Umbilical cord (tissue), 2 donors: ENCODE results near the gene UBL4A. TPM values are rescaled to one million over a fixed set of nuclear protein-coding genes. Genes with fewer than 3 reads are reported as not detected.

Experiments
- DNase-seq: peaks from one replicate; pipeline ENCODE4 v3.0.0-alpha.2; 2015; ENCODE audit warnings: low spot score
- total RNA-seq: library from RNA; depleted of rRNA; stranded (reverse); fragments of >200 nt; gene quantifications from one replicate; pipeline ENCODE4 v1.2.3, GENCODE V29; 2014; ENCODE audit warnings: low replicate concordance; ENCODE audit not compliant: insufficient read depth

Gene UBL4A
- total RNA-seq, 1 donor from 2014 or later = 15.2 TPM

DNA sequence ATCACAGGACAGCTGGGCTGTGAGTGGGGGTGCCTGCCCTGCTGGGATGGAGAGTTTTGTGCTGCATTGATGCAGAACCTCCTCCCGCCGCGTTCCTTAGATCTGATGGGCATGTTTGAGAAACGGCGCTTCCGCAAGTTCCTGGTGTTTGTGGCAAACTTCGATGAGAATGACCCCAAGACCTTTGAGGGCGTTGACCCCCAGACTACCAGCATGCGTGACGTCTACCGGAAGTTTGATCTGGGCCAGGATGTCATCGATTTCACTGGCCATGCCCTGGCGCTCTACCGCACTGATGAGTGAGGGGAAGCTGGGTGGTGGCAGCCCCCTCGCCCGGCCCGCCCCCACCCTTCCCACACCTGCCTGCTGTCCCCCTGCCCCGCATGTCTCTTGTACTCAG, 46.6 kb downstream of the UBL4A start:
- DNase-seq = no peak

DNA sequence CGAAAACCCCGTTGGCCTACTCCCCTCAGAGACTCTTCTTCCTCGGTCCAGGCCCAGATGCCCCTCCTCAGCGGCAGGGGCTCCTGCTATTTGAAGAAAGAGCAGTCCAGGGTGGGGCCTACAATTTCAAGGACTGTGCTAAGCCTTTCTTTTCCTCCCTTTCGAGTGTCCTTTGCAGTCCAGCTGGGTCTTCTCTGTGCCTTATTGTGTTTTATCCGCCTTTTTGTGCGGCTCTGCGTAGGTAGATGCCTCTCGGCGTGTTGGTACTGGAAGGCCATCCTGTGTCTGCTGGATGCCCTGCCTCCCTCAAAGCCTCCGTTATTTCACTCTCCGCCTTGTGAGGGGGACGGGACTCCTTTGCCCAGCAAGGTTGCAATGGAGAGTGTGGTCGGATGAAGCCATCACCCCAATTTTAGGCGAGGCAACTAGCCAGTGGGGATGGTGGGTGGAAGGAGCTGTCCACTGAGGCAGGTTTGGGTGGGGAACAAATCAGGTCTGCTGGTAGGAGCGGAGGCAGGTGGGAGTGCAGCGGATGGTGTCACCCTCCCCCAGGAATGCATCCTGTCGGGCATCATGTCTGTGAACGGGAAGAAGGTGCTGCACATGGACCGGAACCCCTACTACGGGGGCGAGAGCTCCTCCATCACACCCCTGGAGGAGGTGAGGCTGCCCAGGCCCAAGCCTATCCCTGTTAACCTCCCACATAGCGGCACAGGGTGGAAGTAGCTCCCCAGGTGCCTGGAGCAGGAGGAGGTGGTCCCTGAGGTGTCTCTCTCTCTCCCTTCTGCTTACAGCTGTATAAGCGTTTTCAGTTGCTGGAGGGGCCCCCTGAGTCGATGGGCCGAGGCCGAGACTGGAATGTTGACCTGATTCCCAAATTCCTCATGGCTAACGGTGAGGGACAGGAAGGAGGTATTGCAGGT, 48.2 kb downstream of the UBL4A start:
- peak; percentile 33 for DNase-seq

DNA sequence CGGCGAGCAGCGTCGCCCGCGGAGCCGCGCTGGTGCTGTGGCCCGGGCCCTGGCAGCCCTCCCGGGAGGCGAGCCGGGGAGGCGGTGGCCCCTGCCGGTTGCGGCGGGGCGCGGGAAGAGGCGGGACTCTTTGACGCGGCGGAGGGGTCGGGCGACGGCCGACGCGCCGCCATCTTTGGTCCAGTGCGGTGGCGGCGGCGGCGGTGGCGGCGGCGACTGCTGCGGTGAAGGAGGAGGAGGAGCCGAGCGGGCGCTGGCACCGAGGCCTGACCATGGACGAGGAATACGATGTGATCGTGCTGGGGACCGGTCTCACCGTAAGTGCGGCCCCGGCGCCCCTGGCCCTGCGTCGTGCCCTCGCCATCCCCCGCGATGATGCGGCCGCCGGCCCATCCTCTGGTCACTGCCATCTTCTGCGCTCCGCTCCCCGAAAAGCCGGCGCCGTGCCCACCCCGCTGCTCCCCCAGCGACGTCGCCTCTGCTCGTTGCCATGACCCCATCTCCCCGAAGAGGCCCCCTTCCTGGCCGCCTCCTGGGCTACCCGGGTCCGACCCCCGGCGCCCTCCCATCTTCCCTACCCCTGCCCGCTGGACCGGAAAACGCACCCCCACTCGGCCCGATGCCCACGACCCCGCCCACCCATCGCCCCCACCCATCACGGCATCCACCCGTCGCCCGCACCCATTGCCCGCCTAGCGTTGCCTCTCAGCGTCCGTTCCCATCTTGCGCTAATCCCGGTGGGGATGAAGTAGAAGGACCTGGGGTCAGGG, 49.2 kb downstream of the UBL4A start, which contains the start of gene GDI1:
GDI1 (plus strand) TSS at position 172 of the 770 bp plus-strand sequence; CDS start at position 273, 101 bp downstream.
- peak; percentile 44 for DNase-seq

DNA sequence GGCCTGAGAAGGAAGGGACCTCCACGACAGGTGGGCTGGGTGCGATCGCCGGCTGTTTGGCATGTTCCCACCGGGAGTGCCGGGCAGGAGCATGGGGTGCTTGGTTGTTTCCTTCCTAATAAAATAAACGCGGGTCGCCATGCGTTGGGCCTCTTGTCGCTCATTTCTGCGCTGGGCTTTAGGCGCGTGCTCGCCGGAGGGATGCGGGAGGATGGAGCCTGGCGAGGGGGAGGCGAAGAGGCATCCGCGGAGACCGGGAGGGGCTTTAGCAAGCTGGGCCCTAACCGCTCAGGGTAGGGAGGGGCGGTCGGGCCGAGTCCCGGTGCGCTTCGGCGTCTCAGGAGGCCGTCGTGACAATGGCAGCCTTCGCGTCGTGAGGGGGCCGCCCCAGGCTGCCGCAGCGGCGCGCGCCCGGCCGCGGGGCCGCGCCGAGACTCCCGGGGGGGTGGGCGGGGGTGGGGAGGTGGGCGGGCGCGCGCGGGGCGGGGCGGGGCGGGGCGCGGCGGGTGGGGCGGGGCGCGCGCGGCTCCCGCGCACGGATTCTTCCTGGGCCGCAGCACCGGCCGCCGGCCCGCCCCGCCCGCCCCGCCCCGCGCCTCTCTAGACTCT, 49.9 kb downstream of the UBL4A start:
- no peak for DNase-seq

DNA sequence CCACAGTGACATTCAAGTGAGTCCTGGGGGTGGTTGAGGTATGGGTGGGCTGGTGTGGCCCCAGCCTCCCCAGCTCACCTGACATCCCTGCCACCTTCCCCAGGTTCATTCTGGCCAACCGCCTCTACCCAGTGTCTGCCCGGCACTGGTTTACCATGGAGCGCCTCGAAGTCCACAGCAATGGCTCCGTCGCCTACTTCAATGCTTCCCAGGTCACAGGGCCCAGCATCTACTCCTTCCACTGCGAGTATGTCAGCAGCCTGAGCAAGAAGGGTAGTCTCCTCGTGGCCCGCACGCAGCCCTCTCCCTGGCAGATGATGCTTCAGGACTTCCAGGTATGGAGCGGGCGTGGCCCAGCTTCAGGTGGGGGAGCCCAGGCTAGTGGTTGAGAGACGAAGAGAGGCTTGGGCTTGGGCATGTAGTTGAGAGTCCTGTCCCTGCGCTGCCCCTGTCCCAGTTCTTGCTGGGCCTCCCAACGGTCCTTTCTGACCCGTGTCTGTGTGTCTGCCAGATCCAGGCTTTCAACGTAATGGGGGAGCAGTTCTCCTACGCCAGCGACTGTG, 51.2 kb downstream of the UBL4A start:
- no peak for DNase-seq

DNA sequence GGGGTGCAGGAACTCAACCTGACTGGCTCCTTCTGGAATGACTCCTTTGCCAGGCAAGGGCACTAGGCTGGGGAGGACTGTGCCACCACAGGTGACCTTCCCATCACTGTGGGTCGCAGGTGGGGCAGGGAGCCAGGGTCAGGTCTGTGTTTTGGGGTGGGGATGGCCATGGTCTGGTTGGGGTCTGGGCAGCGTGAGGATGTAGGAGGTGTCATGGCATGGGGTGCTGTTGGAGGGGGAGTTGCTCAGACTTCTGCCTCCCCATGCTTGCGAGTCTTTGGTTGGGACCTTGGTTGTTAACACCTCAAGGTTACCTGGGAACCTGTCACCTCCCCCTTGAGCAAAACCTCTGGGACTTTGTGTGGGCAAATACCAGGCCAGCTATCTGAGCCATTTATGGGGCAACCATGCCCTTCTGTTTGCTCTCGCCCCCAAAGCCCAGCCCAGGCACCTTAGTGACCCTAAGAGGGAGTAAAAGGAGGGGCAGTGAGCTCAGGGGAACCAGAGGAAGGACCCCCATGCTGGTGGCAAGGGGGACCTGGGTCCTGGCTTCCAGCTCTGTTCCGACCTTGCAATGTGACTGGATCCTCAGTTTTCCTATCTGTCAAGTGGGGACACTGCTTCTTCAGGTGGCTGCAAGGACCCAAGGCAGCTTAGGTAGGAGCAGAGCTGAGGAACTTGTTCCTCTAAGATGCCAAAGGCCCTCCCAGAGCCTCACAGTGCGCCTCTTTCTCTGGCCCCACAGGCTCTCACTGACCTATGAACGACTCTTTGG, 51.8 kb downstream of the UBL4A start:
- DNase-seq = no peak

Other genes with a start within 250 kb of the UBL4A start
- not detected for gene OPN1MW3, start 229.0 kb downstream of the UBL4A start, total RNA-seq
- not detected for gene TEX28, start 191.5 kb downstream of the UBL4A start, total RNA-seq
- gene TKTL1, start 190.8 kb downstream of the UBL4A start, total RNA-seq = 22.4 TPM
- gene FLNA, start 112.0 kb downstream of the UBL4A start, total RNA-seq = 4,615 TPM
- 22.9 TPM for gene EMD, start 107.3 kb downstream of the UBL4A start, total RNA-seq
- 2,985 TPM for gene RPL10, start 88.2 kb downstream of the UBL4A start, total RNA-seq
- 27.7 TPM for gene DNASE1L1, start 77.4 kb downstream of the UBL4A start, total RNA-seq
- 33.7 TPM for gene TAFAZZIN, start 75.1 kb downstream of the UBL4A start, total RNA-seq
- 31.5 TPM for gene ATP6AP1, start 57.9 kb downstream of the UBL4A start, total RNA-seq
- 55.4 TPM for gene GDI1, start 49.5 kb downstream of the UBL4A start, total RNA-seq
- 19.3 TPM for gene FAM50A, start 42.5 kb downstream of the UBL4A start, total RNA-seq
- 10.1 TPM for gene PLXNA3, start 28.3 kb downstream of the UBL4A start, total RNA-seq
- 14.9 TPM for gene LAGE3, start 7.3 kb downstream of the UBL4A start, total RNA-seq
- 10.4 TPM for gene SLC10A3, start 4.0 kb upstream of the UBL4A start, total RNA-seq
- gene FAM3A, start 29.6 kb upstream of the UBL4A start, total RNA-seq = 33.2 TPM
- gene G6PD, start 60.2 kb upstream of the UBL4A start, total RNA-seq = 12.3 TPM
- 4.8 TPM for gene IKBKG, start 61.0 kb upstream of the UBL4A start, total RNA-seq
- not detected for gene CTAG1A, start 98.5 kb upstream of the UBL4A start, total RNA-seq
- gene CTAG1B, start 132.7 kb upstream of the UBL4A start, total RNA-seq = not detected
- not detected for gene CTAG2, start 167.0 kb upstream of the UBL4A start, total RNA-seq